Naive B cell (primary cell): ENCODE results near the gene ANKRD65. TPM values are rescaled to one million over a fixed set of nuclear protein-coding genes. Genes with fewer than 3 reads are reported as not detected.
"Not testable (repeated sequence)": the region's sequence is repeated elsewhere in the genome, so short reads cannot be mapped to it uniquely, and the experiment has no call there.

Experiments used
- ATAC-seq, 2 donors: fragments of 150-1000 bp; cut with Tn5 transposase; 2 replicates each; pipeline ENCODE4 v1.10.0; 2021; ENCODE audit warnings: low read depth in 2 of 2, mild to moderate bottlenecking in 2 of 2, moderate library complexity in 2 of 2
- DNase-seq: peaks from one replicate; pipeline ENCODE4 v3.0.0; 2022
- H3K27ac Mint-ChIP-seq, 6 donors: one replicate each; pipeline ENCODE4 v1.8.0; 2020 to 2022; ENCODE audit warnings: mild to moderate bottlenecking in 6 of 6, mixed read lengths in 6 of 6, moderate library complexity in 5 of 6, inconsistent platforms in 2 of 6
- H3K27me3 Mint-ChIP-seq, 3 donors: one replicate each; pipeline ENCODE4 v1.8.0; 2021 to 2022; ENCODE audit warnings: mixed read lengths in 3 of 3, mild to moderate bottlenecking in 1 of 3
- H3K36me3 Mint-ChIP-seq, 2 donors: one replicate each; pipeline ENCODE4 v1.8.0; 2020 to 2022; ENCODE audit warnings: mixed read lengths in 2 of 2, inconsistent platforms in 1 of 2, mild to moderate bottlenecking in 1 of 2
- H3K4me1 Mint-ChIP-seq, 3 donors: one replicate each; pipeline ENCODE4 v1.8.0; 2020 to 2022; ENCODE audit warnings: mixed read lengths in 3 of 3, inconsistent platforms in 1 of 3, mild to moderate bottlenecking in 1 of 3, moderate library complexity in 1 of 3
- H3K4me3 Mint-ChIP-seq, 8 donors: one replicate each; pipeline ENCODE4 v1.8.0; 2020 to 2022; ENCODE audit warnings: mild to moderate bottlenecking in 8 of 8, mixed read lengths in 8 of 8, moderate library complexity in 8 of 8, inconsistent platforms in 2 of 8
- H3K9me3 Mint-ChIP-seq, 7 donors: one replicate each; pipeline ENCODE4 v1.8.0; 2020 to 2022; ENCODE audit warnings: mixed read lengths in 7 of 7, mild to moderate bottlenecking in 5 of 7, inconsistent platforms in 2 of 7, moderate library complexity in 1 of 7
- polyA plus RNA-seq, 6 donors: library from polyadenylated mRNA; unstranded; fragments of 300-500 nt; fragmentation: Illumina TruSeq; gene quantifications; one replicate each; pipeline ENCODE4 v1.2.3, GENCODE V29; 2021; ENCODE audit warnings: low read depth in 6 of 6

The ANKRD65 gene
- polyA plus RNA-seq, 6 donors from 2014 or later = 0.17 to 1.5 (median 0.28) TPM; not detected in 1

DNA sequence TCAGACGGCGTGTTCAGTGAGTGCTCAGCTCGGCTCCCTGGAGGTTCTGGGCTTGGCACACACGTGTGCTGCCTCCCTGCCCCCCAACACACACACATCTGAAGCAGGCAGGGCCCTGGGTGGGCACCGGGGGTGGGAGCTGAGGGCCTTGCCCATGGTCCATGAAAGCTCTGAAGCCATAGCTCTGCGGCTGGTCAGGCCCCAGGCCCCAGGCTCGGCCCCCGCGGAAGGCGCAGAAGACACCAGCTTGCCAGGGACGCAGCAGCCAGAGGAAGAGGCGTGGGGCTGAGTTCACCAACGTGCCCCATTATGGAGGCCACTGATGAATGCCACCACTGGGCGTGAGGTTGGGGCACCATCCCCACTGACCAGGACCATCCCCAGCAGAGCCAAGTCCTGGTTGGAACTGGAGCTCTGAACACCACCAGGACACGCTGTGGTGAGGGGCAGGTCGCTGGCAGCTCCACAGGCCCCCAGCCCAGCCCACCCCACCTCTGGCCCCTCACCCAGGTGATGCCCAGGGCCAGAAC, 50.2 kb downstream of the ANKRD65 start:
- Mint-ChIP-seq H3K27me3 (no peaks in the 10 kb centered on the region), H3K36me3 (no peaks in the 10 kb centered on the region), H3K27ac (no peak overlapping the region), H3K9me3 (no peaks in the 10 kb centered on the region), H3K4me3 (peak overlapping the region in 1 of 8 donors; percentile 29), H3K4me1 (peaks cover 7 to 20% (median 18%) of the 10 kb centered on the region in 3 donors)
- DNase-seq = no peak
- no peak for ATAC-seq

DNA sequence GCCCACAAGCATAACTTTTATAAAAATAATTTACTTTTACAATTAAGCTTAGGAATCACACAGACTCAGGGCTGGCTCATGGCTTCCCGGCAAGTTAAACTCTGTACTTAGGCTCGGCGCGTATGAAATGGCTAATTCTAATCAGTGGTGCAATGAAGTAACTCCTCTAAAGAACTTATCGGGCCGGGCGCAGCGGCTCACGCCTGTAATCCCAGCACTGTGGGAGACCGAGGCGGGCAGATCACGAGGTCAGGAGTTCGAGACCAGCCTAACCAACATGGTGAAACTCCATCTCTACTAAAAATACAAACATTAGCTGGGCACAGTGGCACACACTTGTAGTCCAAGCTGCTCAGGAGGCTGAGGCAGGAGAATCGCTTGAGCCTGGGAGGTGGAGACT, 51.0 kb downstream of the ANKRD65 start:
- H3K27ac Mint-ChIP-seq = peak overlapping the region in 1 of 6 donors; percentile 49
- not testable (repeated sequence) for DNase-seq, H3K9me3 Mint-ChIP-seq, H3K27me3 Mint-ChIP-seq, ATAC-seq, H3K36me3 Mint-ChIP-seq
- peaks cover 3 to 18% (median 15%) of the 10 kb centered on the region in 3 donors for H3K4me1 Mint-ChIP-seq
- H3K4me3 Mint-ChIP-seq = peak overlapping the region in 1 of 8 donors; percentile 30

Other genes starting within 250 kb of the ANKRD65 start
- not detected for gene TTLL10, start 247.4 kb downstream of the ANKRD65 start, polyA plus RNA-seq
- 10 to 100 TPM in 1 of 6 donors, 1 to 10 TPM in 5; 2.4 to 13.0 (median 7.9) TPM for gene TNFRSF18, start 214.7 kb downstream of the ANKRD65 start, polyA plus RNA-seq
- under 1 TPM in 3 of 6 donors, not detected in 3; 0.18 to 0.36 (median 0.32) TPM for gene TNFRSF4, start 207.1 kb downstream of the ANKRD65 start, polyA plus RNA-seq
- gene SDF4, start 189.3 kb downstream of the ANKRD65 start, polyA plus RNA-seq = 100 to 1,000 TPM in 1 of 6 donors, 10 to 100 TPM in 5; 64.8 to 101 (median 85.4) TPM
- gene B3GALT6, start 189.0 kb downstream of the ANKRD65 start, polyA plus RNA-seq = 10 to 100 TPM in 5 of 6 donors, 1 to 10 TPM in 1; 6.9 to 22.9 (median 12.9) TPM
- not detected for gene C1QTNF12, start 174.6 kb downstream of the ANKRD65 start, polyA plus RNA-seq
- 100 to 1,000 TPM in 1 of 6 donors, 10 to 100 TPM in 5; 75.1 to 112 (median 87.4) TPM for gene UBE2J2, start 147.4 kb downstream of the ANKRD65 start, polyA plus RNA-seq
- gene SCNN1D, start 140.8 kb downstream of the ANKRD65 start, polyA plus RNA-seq = not detected
- 1 to 10 TPM; 1.9 to 7.2 (median 3.1) TPM for gene ACAP3, start 113.3 kb downstream of the ANKRD65 start, polyA plus RNA-seq
- 10 to 100 TPM in 5 of 6 donors, 1 to 10 TPM in 1; 7.2 to 17.2 (median 11.9) TPM for gene PUSL1, start 112.7 kb downstream of the ANKRD65 start, polyA plus RNA-seq
- gene INTS11, start 96.6 kb downstream of the ANKRD65 start, polyA plus RNA-seq = 10 to 100 TPM; 45.9 to 61.5 (median 54.3) TPM
- gene CPTP, start 96.5 kb downstream of the ANKRD65 start, polyA plus RNA-seq = 10 to 100 TPM in 3 of 6 donors, 1 to 10 TPM in 3; 7.9 to 16.9 (median 10.7) TPM
- under 1 TPM in 3 of 6 donors, not detected in 3; 0.28 to 0.44 (median 0.31) TPM for gene TAS1R3, start 90.0 kb downstream of the ANKRD65 start, polyA plus RNA-seq
- gene DVL1, start 71.9 kb downstream of the ANKRD65 start, polyA plus RNA-seq = 1 to 10 TPM in 1 of 6 donors, under 1 TPM in 4, not detected in 1; 0.40 to 1.0 (median 0.68) TPM
- gene MXRA8, start 62.7 kb downstream of the ANKRD65 start, polyA plus RNA-seq = not detected
- 100 to 1,000 TPM; 103 to 122 (median 106) TPM for gene AURKAIP1, start 46.1 kb downstream of the ANKRD65 start, polyA plus RNA-seq
- 10 to 100 TPM; 16.8 to 50.2 (median 24.6) TPM for gene CCNL2, start 21.9 kb downstream of the ANKRD65 start, polyA plus RNA-seq
- 100 to 1,000 TPM in 3 of 6 donors, 10 to 100 TPM in 3; 75.1 to 129 (median 102) TPM for gene MRPL20, start 14.0 kb downstream of the ANKRD65 start, polyA plus RNA-seq
- under 1 TPM in 1 of 6 donors, not detected in 5; 0.41 TPM for gene VWA1, start 14.4 kb upstream of the ANKRD65 start, polyA plus RNA-seq
- not detected for gene ATAD3C, start 28.4 kb upstream of the ANKRD65 start, polyA plus RNA-seq
- gene ATAD3B, start 50.5 kb upstream of the ANKRD65 start, polyA plus RNA-seq = 10 to 100 TPM in 1 of 6 donors, 1 to 10 TPM in 3, under 1 TPM in 2; 0.20 to 10.2 (median 2.9) TPM
- gene ATAD3A, start 90.9 kb upstream of the ANKRD65 start, polyA plus RNA-seq = 10 to 100 TPM in 1 of 6 donors, 1 to 10 TPM in 5; 2.1 to 13.0 (median 5.8) TPM
- gene TMEM240, start 119.3 kb upstream of the ANKRD65 start, polyA plus RNA-seq = not detected
- gene SSU72, start 153.6 kb upstream of the ANKRD65 start, polyA plus RNA-seq = 100 to 1,000 TPM; 165 to 257 (median 213) TPM
- gene FNDC10, start 178.9 kb upstream of the ANKRD65 start, polyA plus RNA-seq = under 1 TPM in 3 of 6 donors, not detected in 3; 0.13 to 0.75 (median 0.19) TPM
- gene MIB2, start 194.2 kb upstream of the ANKRD65 start, polyA plus RNA-seq = 10 to 100 TPM; 11.0 to 20.6 (median 13.1) TPM
- gene MMP23B, start 210.9 kb upstream of the ANKRD65 start, polyA plus RNA-seq = under 1 TPM in 4 of 6 donors, not detected in 2; 0.35 to 0.74 (median 0.53) TPM
- gene CDK11B, start 237.7 kb upstream of the ANKRD65 start, polyA plus RNA-seq = 10 to 100 TPM in 1 of 6 donors, 1 to 10 TPM in 5; 2.2 to 17.5 (median 8.4) TPM